ENCODE measurements around the gene BCR.

GRCh38 chr22:23240639-23241389, 60.5 kb downstream of the BCR start:
- TF ChIP-seq, protein P1, sequence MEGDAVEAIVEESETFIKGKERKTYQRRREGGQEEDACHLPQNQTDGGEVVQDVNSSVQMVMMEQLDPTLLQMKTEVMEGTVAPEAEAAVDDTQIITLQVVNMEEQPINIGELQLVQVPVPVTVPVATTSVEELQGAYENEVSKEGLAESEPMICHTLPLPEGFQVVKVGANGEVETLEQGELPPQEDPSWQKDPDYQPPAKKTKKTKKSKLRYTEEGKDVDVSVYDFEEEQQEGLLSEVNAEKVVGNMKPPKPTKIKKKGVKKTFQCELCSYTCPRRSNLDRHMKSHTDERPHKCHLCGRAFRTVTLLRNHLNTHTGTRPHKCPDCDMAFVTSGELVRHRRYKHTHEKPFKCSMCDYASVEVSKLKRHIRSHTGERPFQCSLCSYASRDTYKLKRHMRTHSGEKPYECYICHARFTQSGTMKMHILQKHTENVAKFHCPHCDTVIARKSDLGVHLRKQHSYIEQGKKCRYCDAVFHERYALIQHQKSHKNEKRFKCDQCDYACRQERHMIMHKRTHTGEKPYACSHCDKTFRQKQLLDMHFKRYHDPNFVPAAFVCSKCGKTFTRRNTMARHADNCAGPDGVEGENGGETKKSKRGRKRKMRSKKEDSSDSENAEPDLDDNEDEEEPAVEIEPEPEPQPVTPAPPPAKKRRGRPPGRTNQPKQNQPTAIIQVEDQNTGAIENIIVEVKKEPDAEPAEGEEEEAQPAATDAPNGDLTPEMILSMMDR (IDR thresholded peaks at IDR 0.05 in 8 of 11, conservative IDR thresholded peaks at IDR 0.05 in 3 of 11): peak in 7 of 11 experiments; percentile 22 to 49 (median 28)
- peak in 1 of 3 donors; percentile 38 for TF ChIP-seq POLR2AphosphoS5 (IDR thresholded peaks at IDR 0.05)
